ENCODE data around the gene SIK3.

DNA sequence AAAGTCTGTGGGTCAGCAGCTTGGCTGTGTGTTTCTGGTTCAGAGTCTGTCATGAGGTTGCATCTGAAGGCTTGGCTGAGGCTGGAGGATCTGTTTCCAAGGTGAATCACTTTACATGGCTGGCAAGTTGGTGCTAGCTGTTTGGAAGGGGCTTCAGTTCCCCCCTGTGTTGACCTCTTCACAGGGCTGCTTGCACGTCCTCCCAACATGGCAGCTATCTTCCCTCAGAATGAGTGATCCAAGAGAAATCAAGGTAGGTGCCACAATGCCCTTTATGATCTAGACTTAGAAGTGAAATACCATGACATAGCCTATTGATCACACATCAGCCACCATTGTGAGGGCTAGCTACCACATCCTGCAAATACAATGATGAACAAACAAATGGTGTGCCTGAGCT lies 285.1 kb downstream of the SIK3 start:
- TF ChIP-seq POLR2AphosphoS5 (IDR thresholded peaks at IDR 0.05; ENCODE audit: borderline replicate concordance, low read depth, low read length) (no peak), EZH2 (IDR thresholded peaks at IDR 0.05) (no peak)

Data from SK-N-MC (cell line).